ENCODE results near the gene PAM.

DNA sequence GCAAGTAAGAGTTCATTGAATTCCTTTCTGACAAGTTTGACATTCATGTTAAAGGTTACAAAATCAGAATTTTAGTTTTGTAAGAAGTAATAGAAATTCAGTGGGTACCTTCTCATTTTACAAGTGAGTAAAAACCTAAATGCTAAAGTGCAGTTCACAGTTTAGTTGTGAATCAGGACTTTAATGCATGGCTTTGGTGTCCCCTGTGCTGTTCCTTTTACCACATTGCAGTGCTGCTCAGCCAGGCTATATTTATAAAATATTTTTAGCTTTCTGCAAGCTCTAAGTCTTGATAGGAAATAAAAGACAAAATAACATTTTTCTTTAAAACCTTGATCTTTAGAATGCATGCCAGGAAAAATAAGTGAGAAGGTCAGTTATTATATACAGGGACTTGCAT is 26.3 kb downstream of the PAM start:
- no peak for TF ChIP-seq EZH2 (optimal IDR thresholded peaks at IDR 0.05; ENCODE audit: low read depth, low read length)
- TF ChIP-seq, protein P1, sequence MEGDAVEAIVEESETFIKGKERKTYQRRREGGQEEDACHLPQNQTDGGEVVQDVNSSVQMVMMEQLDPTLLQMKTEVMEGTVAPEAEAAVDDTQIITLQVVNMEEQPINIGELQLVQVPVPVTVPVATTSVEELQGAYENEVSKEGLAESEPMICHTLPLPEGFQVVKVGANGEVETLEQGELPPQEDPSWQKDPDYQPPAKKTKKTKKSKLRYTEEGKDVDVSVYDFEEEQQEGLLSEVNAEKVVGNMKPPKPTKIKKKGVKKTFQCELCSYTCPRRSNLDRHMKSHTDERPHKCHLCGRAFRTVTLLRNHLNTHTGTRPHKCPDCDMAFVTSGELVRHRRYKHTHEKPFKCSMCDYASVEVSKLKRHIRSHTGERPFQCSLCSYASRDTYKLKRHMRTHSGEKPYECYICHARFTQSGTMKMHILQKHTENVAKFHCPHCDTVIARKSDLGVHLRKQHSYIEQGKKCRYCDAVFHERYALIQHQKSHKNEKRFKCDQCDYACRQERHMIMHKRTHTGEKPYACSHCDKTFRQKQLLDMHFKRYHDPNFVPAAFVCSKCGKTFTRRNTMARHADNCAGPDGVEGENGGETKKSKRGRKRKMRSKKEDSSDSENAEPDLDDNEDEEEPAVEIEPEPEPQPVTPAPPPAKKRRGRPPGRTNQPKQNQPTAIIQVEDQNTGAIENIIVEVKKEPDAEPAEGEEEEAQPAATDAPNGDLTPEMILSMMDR (IDR thresholded peaks at IDR 0.05; ENCODE audit: low read length) = no peak

Data from MM.1S (cell line).